WTC11 (cell line): ENCODE measurements around the gene TGFBR2. TPM values are rescaled to one million over a fixed set of nuclear protein-coding genes. Genes with fewer than 3 reads are reported as not detected.

Source experiments
- ATAC-seq: fragments of 200-7000 bp; cut with Tn5 transposase; 2 replicates; pipeline ENCODE4 v1.10.0; 2021; ENCODE audit warnings: mild to moderate bottlenecking, moderate library complexity
- CTCF ChIA-PET: fragments of 300-600 bp; sonication (Branson Sonifier 250); formaldehyde crosslinking; loops from one replicate; lab custom pipeline; 2021; ENCODE audit warnings: antibody characterized with exemption; lab: Charles Lee
- POLR2A ChIA-PET: fragments of 350-600 bp; sonication (Branson Sonifier 250); formaldehyde crosslinking; loops from one replicate; lab custom pipeline; 2021; ENCODE audit warnings: antibody characterized with exemption; lab: Charles Lee
- DNase-seq: peaks from one replicate; pipeline ENCODE4 v3.0.0; 2021; ENCODE audit warnings: low spot score
- H3K27ac Mint-ChIP-seq: 2 replicates; pipeline ENCODE4 v1.8.0; 2021; ENCODE audit warnings: mixed read lengths
- H3K27me3 Mint-ChIP-seq: 2 replicates; pipeline ENCODE4 v1.8.0; 2021; ENCODE audit warnings: low read depth, mild to moderate bottlenecking, moderate library complexity, mixed read lengths
- H3K36me3 Mint-ChIP-seq: 2 replicates; pipeline ENCODE4 v1.8.0; 2021; ENCODE audit warnings: mixed read lengths
- H3K4me1 Mint-ChIP-seq: 2 replicates; pipeline ENCODE4 v1.8.0; 2022; ENCODE audit warnings: mixed read lengths
- H3K4me3 Mint-ChIP-seq: 2 replicates; pipeline ENCODE4 v1.8.0; 2021; ENCODE audit warnings: mild to moderate bottlenecking, moderate library complexity, mixed read lengths
- H3K9me3 Mint-ChIP-seq: 2 replicates; pipeline ENCODE4 v1.8.0; 2021; ENCODE audit warnings: mixed read lengths
- CREB1 ChIP-seq: sonication (generic); formaldehyde crosslinking; IDR thresholded peaks from 2 replicates; pipeline ENCODE4 v1.8.0; 2023; ENCODE audit warnings: mild to moderate bottlenecking, missing genetic modification reagents
- CREM ChIP-seq: sonication (generic); formaldehyde crosslinking; IDR thresholded peaks from 2 replicates; pipeline ENCODE4 v1.8.1; 2022; ENCODE audit warnings: mild to moderate bottlenecking, missing genetic modification reagents, moderate library complexity
- FOXJ3 ChIP-seq: sonication (generic); formaldehyde crosslinking; IDR thresholded peaks from 2 replicates; pipeline ENCODE4 v1.9.0; 2021; ENCODE audit warnings: missing genetic modification reagents, mild to moderate bottlenecking, borderline replicate concordance
- KAT7 ChIP-seq: sonication (generic); formaldehyde crosslinking; IDR thresholded peaks from 2 replicates; pipeline ENCODE4 v1.8.1; 2023; ENCODE audit warnings: missing genetic modification reagents, mild to moderate bottlenecking, borderline replicate concordance
- TP53 ChIP-seq: sonication (generic); formaldehyde crosslinking; IDR thresholded peaks from 2 replicates; pipeline ENCODE4 v1.8.1; 2023; ENCODE audit warnings: mild to moderate bottlenecking, missing genetic modification reagents
- ZNF232 ChIP-seq: sonication (generic); formaldehyde crosslinking; IDR thresholded peaks from 2 replicates; pipeline ENCODE4 v1.8.0; 2022; ENCODE audit warnings: mild to moderate bottlenecking, missing genetic modification reagents
- ZNF263 ChIP-seq: sonication (generic); formaldehyde crosslinking; IDR thresholded peaks from 2 replicates; pipeline ENCODE4 v1.8.1; 2022; ENCODE audit warnings: low read depth, mild to moderate bottlenecking, moderate library complexity, missing genetic modification reagents
- total RNA-seq: library from RNA; stranded (reverse); gene quantifications from 3 replicates; pipeline ENCODE4 v1.2.3, GENCODE V29; 2021
- TF ChIP-seq, protein P1 (sequence below): sonication (generic); formaldehyde crosslinking; IDR thresholded peaks from 2 replicates; pipeline ENCODE4 v1.8.1; 2022; ENCODE audit warnings: missing genetic modification reagents, borderline replicate concordance
- TF ChIP-seq, protein P2 (sequence below): sonication (generic); formaldehyde crosslinking; IDR thresholded peaks from 2 replicates; pipeline ENCODE4 v1.8.1; 2023; ENCODE audit warnings: mild to moderate bottlenecking, missing genetic modification reagents, borderline replicate concordance
- TF ChIP-seq, protein P3 (sequence below): fragments of 250-450 bp; sonication (Bioruptor Pico); IDR thresholded peaks from 2 replicates; pipeline ENCODE4 v1.8.0; 2021; ENCODE audit warnings: mild to moderate bottlenecking
- TF ChIP-seq, protein P4 (sequence below): sonication (generic); formaldehyde crosslinking; IDR thresholded peaks from 2 replicates; pipeline ENCODE4 v1.8.1; 2022; ENCODE audit warnings: mild to moderate bottlenecking, moderate library complexity, missing genetic modification reagents
- TF ChIP-seq, protein P5 (sequence below): sonication (generic); formaldehyde crosslinking; IDR thresholded peaks from 2 replicates; pipeline ENCODE4 v1.8.0; 2022; ENCODE audit warnings: mild to moderate bottlenecking, missing genetic modification reagents

Gene TGFBR2
- total RNA-seq, 1 experiment from 2014 or later: 9.6 TPM

DNA sequence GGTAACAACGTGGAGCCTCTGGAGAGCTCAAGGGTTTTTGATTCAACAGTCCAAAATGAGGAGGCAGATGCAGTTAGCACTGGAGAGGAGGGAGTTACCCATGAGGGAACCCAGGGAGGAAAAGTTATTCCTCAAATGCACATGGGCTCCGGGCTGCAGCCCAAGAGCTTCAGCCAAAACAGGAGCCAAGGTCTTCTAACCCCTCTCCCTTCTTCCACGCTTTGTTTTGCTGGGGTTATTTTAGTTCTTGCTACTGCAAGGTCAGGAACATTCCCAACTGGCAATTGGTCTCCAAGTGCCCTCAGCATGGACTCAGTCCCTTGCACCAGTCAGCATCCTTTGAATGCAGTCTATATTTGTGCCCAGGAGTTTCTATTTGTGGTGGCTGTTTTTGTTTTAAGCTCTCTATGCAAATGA is 90.0 kb downstream of the TGFBR2 start (continued):
- TF ChIP-seq, protein P1, sequence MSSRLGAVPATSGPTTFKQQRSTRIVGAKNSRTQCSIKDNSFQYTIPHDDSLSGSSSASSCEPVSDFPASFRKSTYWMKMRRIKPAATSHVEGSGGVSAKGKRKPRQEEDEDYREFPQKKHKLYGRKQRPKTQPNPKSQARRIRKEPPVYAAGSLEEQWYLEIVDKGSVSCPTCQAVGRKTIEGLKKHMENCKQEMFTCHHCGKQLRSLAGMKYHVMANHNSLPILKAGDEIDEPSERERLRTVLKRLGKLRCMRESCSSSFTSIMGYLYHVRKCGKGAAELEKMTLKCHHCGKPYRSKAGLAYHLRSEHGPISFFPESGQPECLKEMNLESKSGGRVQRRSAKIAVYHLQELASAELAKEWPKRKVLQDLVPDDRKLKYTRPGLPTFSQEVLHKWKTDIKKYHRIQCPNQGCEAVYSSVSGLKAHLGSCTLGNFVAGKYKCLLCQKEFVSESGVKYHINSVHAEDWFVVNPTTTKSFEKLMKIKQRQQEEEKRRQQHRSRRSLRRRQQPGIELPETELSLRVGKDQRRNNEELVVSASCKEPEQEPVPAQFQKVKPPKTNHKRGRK (CRISPR knock-in tag): no peak
- no peak for TF ChIP-seq ZNF232 (CRISPR knock-in tag)
- TF ChIP-seq ZNF263: no peak
- TF ChIP-seq, protein P2, sequence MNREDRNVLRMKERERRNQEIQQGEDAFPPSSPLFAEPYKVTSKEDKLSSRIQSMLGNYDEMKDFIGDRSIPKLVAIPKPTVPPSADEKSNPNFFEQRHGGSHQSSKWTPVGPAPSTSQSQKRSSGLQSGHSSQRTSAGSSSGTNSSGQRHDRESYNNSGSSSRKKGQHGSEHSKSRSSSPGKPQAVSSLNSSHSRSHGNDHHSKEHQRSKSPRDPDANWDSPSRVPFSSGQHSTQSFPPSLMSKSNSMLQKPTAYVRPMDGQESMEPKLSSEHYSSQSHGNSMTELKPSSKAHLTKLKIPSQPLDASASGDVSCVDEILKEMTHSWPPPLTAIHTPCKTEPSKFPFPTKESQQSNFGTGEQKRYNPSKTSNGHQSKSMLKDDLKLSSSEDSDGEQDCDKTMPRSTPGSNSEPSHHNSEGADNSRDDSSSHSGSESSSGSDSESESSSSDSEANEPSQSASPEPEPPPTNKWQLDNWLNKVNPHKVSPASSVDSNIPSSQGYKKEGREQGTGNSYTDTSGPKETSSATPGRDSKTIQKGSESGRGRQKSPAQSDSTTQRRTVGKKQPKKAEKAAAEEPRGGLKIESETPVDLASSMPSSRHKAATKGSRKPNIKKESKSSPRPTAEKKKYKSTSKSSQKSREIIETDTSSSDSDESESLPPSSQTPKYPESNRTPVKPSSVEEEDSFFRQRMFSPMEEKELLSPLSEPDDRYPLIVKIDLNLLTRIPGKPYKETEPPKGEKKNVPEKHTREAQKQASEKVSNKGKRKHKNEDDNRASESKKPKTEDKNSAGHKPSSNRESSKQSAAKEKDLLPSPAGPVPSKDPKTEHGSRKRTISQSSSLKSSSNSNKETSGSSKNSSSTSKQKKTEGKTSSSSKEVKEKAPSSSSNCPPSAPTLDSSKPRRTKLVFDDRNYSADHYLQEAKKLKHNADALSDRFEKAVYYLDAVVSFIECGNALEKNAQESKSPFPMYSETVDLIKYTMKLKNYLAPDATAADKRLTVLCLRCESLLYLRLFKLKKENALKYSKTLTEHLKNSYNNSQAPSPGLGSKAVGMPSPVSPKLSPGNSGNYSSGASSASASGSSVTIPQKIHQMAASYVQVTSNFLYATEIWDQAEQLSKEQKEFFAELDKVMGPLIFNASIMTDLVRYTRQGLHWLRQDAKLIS: no peak

DNA sequence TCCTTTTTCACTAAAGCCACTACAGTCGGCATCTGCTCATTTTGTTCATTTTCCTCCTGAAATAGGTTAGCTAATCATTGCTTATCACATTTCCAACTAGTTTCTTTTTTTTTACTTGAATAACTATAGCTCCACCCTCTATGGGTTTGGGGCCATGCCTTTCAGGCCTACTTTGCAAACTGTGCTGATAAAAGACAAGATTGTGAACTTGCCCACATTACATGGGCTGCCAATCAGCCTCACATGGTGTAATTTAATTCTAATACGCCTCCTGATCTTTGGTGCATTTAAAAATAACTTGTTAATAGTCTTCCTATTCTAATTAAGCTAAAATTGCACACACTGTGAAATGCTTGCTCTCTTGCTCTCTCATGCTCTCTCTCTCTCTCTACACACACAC is 90.5 kb downstream of the TGFBR2 start:
- no peak for DNase-seq
- Mint-ChIP-seq H3K27me3 (no peaks in the 10 kb centered on the region), H3K27ac (peak overlapping the region; percentile 20; the same call in 1 of the 2 replicates), H3K4me3 (no peak overlapping the region), H3K36me3 (peaks cover 31% of the 10 kb centered on the region), H3K9me3 (peaks cover 15% of the 10 kb centered on the region), H3K4me1 (peaks cover 53% of the 10 kb centered on the region)
- ChIA-PET POLR2A (no interaction called here), CTCF (interaction anchor here (1.4 to 2.1 kb wide), 3 partner anchors 52 to 498 kb away, joined by 4 to 8 read pairs (median 7); no protein-coding TSS in a partner anchor)
- TF ChIP-seq, protein P3, sequence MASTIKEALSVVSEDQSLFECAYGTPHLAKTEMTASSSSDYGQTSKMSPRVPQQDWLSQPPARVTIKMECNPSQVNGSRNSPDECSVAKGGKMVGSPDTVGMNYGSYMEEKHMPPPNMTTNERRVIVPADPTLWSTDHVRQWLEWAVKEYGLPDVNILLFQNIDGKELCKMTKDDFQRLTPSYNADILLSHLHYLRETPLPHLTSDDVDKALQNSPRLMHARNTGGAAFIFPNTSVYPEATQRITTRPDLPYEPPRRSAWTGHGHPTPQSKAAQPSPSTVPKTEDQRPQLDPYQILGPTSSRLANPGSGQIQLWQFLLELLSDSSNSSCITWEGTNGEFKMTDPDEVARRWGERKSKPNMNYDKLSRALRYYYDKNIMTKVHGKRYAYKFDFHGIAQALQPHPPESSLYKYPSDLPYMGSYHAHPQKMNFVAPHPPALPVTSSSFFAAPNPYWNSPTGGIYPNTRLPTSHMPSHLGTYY: no peak
- TF ChIP-seq TP53: no peak
- TF ChIP-seq, protein P2: no peak
- TF ChIP-seq, protein P4, sequence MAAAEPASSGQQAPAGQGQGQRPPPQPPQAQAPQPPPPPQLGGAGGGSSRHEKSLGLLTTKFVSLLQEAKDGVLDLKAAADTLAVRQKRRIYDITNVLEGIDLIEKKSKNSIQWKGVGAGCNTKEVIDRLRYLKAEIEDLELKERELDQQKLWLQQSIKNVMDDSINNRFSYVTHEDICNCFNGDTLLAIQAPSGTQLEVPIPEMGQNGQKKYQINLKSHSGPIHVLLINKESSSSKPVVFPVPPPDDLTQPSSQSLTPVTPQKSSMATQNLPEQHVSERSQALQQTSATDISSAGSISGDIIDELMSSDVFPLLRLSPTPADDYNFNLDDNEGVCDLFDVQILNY (CRISPR knock-in tag): no peak
- no peak for TF ChIP-seq FOXJ3 (CRISPR knock-in tag)
- TF ChIP-seq CREB1: no peak
- no peak for TF ChIP-seq CREM (CRISPR knock-in tag)
- no peak for ATAC-seq

DNA sequence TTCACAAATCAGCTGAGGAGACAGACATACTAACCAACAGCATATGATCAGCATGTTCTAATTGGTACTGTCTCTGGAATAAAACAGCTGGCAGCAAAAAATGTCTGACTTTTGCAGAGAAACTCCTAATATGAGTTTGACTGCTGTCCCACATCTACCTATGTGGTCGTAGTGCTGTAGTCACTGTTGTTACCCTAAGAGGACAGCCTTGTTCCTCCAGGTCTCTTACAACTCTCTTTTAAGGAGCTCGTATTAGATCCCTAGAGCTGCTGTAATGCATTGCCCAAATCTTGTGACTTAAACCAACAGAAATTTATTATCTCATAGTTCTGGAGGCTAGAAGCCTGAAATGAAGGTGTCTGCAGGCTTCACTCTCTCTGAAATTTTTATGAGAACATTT is 92.1 kb downstream of the TGFBR2 start:
- Mint-ChIP-seq H3K36me3 (peaks cover 40% of the 10 kb centered on the region), H3K9me3 (peaks cover 32% of the 10 kb centered on the region), H3K4me1 (peaks cover 41% of the 10 kb centered on the region), H3K27ac (no peak overlapping the region), H3K27me3 (no peaks in the 10 kb centered on the region), H3K4me3 (no peak overlapping the region)
- DNase-seq (no peak), ATAC-seq (no peak)
- ChIA-PET CTCF (no interaction called here), POLR2A (no interaction called here)
- no peak for TF ChIP-seq KAT7 (CRISPR knock-in tag)
- TF ChIP-seq, protein P5, sequence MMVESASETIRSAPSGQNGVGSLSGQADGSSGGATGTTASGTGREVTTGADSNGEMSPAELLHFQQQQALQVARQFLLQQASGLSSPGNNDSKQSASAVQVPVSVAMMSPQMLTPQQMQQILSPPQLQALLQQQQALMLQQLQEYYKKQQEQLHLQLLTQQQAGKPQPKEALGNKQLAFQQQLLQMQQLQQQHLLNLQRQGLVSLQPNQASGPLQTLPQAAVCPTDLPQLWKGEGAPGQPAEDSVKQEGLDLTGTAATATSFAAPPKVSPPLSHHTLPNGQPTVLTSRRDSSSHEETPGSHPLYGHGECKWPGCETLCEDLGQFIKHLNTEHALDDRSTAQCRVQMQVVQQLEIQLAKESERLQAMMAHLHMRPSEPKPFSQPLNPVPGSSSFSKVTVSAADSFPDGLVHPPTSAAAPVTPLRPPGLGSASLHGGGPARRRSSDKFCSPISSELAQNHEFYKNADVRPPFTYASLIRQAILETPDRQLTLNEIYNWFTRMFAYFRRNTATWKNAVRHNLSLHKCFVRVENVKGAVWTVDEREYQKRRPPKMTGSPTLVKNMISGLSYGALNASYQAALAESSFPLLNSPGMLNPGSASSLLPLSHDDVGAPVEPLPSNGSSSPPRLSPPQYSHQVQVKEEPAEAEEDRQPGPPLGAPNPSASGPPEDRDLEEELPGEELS (CRISPR knock-in tag): no peak
